Spinal cord (tissue), 10 donors: ENCODE measurements around the gene ST14. TPM values are rescaled to one million over a fixed set of nuclear protein-coding genes. Genes with fewer than 3 reads are reported as not detected.
"Not testable (repeated sequence)": the region's sequence is repeated elsewhere in the genome, so short reads cannot be mapped to it uniquely, and the experiment has no call there.

Experiments
- DNase-seq, 6 donors: peaks; one replicate each; pipeline versions ENCODE4 v3.0.0 to v3.0.0-alpha.2; 2013 to 2015; ENCODE audit warnings: low spot score in 6 of 6, low read depth in 4 of 6
- H3K27ac ChIP-seq: one replicate; pipeline ENCODE4 v1.5.1; 2013; ENCODE audit warnings: low read depth, low read length, control low read depth
- H3K27me3 ChIP-seq: one replicate; pipeline ENCODE4 v1.6.1; 2013; ENCODE audit warnings: low read length; ENCODE audit not compliant: control insufficient read depth, insufficient read depth
- H3K36me3 ChIP-seq: one replicate; pipeline ENCODE4 v1.6.1; 2013; ENCODE audit warnings: low read length; ENCODE audit not compliant: control insufficient read depth, insufficient read depth
- H3K4me1 ChIP-seq: one replicate; pipeline ENCODE4 v1.6.1; 2013; ENCODE audit warnings: low read length; ENCODE audit not compliant: control insufficient read depth, insufficient read depth
- H3K4me3 ChIP-seq: one replicate; pipeline ENCODE4 v1.5.1; 2013; ENCODE audit warnings: low read depth, low read length, control low read depth
- H3K9me3 ChIP-seq: one replicate; pipeline ENCODE4 v1.6.1; 2013; ENCODE audit warnings: low read length; ENCODE audit not compliant: control insufficient read depth, insufficient read depth
- whole genome bisulfite sequencing: methylation state at CpG from one replicate; pipeline ENCODE4 v1.1.5; 2013; ENCODE audit warnings: missing lambda C conversion rate; ENCODE audit not compliant: insufficient coverage; 5-methylcytosine and 5-hydroxymethylcytosine counted together
- polyA plus RNA-seq, 2 donors: library from polyadenylated mRNA; unstranded; fragments of 120-200 nt; gene quantifications; one replicate each; pipeline ENCODE4 v1.2.1, GENCODE V29; 2013; ENCODE audit not compliant: insufficient read length in 2 of 2
- small RNA-seq: library from RNA; depleted of rRNA; stranded (forward); fragments of <200 nt; gene quantifications from one replicate; pipeline ENCODE3, GENCODE V24; 2014; ENCODE audit warnings: low replicate concordance
- total RNA-seq, 2 donors: library from RNA; depleted of rRNA in 1 of 2; stranded (reverse); fragments of 120-200 nt in 1 of 2; fragments of >200 nt in 1 of 2; gene quantifications; one replicate each; pipeline versions ENCODE4 v1.2.3 to v1.2.4, GENCODE V29; 2013 to 2014
- donor health status: healthy.

Gene ST14
- total and polyA plus RNA-seq, 4 donors: 0.89 to 2.8 (median 1.3) TPM

DNA sequence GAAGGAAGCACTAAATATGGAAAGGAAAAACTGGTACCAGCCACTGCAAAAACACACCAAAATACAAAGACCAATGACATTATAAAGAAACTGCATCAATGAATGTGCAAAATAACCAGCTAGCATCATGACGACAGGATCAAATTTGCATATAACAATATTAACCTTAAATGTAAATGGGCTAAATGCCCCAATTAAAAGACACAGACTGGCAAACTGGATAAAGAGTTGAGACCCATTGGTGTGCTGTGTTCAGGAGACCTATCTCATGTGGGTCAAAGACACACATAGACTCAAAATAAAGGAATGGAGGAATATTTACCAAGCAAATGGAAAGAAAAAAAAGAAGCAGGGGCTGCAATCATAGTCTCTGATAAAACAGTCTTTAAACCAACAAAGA, 92.2 kb downstream of the ST14 start:
- not testable (repeated sequence) for H3K27me3 ChIP-seq, H3K4me3 ChIP-seq, H3K36me3 ChIP-seq, H3K4me1 ChIP-seq, DNase-seq, H3K27ac ChIP-seq, H3K9me3 ChIP-seq
- no CpG with 5 or more reads among the region's 1 CpG for WGBS

Small RNA genes within 50 kb of the gene (small RNA-seq; reads per million reads assigned to genes)
- gene RF00015: not detected

Other genes starting within 250 kb of the ST14 start
- 1 to 10 TPM; 6.8 to 6.9 TPM for gene PRDM10, start 156.9 kb upstream of the ST14 start, total RNA-seq
- gene PRDM10, start 156.9 kb upstream of the ST14 start, polyA plus RNA-seq: 10 to 100 TPM; 10.0 to 10.8 TPM
- 100 to 1,000 TPM; 440 to 457 TPM for gene APLP2, start 89.9 kb upstream of the ST14 start, total RNA-seq
- 100 to 1,000 TPM; 468 to 479 TPM for gene APLP2, start 89.9 kb upstream of the ST14 start, polyA plus RNA-seq
- gene ZBTB44, start 155.1 kb downstream of the ST14 start, total RNA-seq: 10 to 100 TPM; 33.2 to 56.7 TPM
- 10 to 100 TPM; 17.8 to 24.9 TPM for gene ZBTB44, start 155.1 kb downstream of the ST14 start, polyA plus RNA-seq